GM06990 (cell line): ENCODE data around the gene UST.
A peak's percentile ranks its signal among the peaks of the same experiment; 100 is the strongest.

Experiments used
- DNase-seq: peaks from one replicate; pipeline ENCODE4 v3.0.0-alpha.2; 2011; ENCODE audit not compliant: insufficient read length; ENCODE audit errors: extremely low read depth
- H3K27me3 ChIP-seq: replicated peaks from 2 replicates; pipeline ENCODE4 v1.6.0; 2011; ENCODE audit warnings: low read length; ENCODE audit not compliant: control insufficient read depth, insufficient read depth
- H3K36me3 ChIP-seq: 2 replicates; pipeline ENCODE4 v1.5.1; 2011; ENCODE audit warnings: low read length; ENCODE audit not compliant: control insufficient read depth, insufficient read depth
- H3K4me3 ChIP-seq: replicated peaks from 2 replicates; pipeline ENCODE4 v1.5.1; 2011; ENCODE audit warnings: low read depth, mild to moderate bottlenecking, control low read depth, low read length
- TF ChIP-seq, protein P1 (sequence below): IDR thresholded peaks from 2 replicates; pipeline ENCODE4 v1.5.1; 2011; ENCODE audit warnings: low read length, control low read depth, mild to moderate bottlenecking, inconsistent platforms; ENCODE audit not compliant: insufficient read depth, poor library complexity, severe bottlenecking

Gene UST

DNA sequence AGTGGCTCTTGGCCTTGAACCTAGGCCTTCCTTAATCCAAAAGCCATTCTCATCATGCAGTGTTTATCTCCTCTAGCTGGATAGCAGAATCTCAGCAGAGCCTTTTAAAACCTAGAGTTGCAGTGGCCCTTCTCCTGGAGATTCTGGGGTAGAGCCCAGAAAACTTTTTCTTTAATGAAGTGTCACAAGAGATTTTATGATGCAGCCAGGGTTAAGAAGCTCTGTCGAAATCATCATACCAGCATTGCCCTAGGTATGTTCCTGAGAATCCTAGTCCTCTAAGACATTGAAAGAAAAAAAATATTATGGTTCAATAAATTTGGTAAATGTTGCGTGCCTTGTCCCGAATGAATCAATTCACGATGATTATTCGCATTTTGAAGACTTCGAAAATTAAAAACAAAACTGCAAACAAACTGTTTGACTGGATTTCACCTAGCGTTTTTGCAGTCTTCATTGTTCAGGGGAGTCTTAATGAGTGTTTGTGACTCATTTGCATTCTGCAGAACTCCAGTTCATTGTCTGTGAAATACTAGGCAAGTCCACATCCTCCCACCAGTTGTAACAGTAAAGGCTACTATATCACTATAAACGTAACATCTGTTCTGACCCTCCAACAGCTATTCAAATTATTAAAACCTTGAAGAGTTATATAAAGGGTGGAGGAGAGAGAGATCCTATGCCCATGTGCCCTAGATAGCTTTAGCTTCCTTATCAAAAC lies 198.6 kb downstream of the UST start:
- no peak for DNase-seq
- Histone ChIP-seq H3K27me3 (no peaks in the 10 kb centered on the region), H3K36me3 (no peaks in the 10 kb centered on the region), H3K4me3 (no peak overlapping the region)
- TF ChIP-seq, protein P1, sequence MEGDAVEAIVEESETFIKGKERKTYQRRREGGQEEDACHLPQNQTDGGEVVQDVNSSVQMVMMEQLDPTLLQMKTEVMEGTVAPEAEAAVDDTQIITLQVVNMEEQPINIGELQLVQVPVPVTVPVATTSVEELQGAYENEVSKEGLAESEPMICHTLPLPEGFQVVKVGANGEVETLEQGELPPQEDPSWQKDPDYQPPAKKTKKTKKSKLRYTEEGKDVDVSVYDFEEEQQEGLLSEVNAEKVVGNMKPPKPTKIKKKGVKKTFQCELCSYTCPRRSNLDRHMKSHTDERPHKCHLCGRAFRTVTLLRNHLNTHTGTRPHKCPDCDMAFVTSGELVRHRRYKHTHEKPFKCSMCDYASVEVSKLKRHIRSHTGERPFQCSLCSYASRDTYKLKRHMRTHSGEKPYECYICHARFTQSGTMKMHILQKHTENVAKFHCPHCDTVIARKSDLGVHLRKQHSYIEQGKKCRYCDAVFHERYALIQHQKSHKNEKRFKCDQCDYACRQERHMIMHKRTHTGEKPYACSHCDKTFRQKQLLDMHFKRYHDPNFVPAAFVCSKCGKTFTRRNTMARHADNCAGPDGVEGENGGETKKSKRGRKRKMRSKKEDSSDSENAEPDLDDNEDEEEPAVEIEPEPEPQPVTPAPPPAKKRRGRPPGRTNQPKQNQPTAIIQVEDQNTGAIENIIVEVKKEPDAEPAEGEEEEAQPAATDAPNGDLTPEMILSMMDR, result no peak

DNA sequence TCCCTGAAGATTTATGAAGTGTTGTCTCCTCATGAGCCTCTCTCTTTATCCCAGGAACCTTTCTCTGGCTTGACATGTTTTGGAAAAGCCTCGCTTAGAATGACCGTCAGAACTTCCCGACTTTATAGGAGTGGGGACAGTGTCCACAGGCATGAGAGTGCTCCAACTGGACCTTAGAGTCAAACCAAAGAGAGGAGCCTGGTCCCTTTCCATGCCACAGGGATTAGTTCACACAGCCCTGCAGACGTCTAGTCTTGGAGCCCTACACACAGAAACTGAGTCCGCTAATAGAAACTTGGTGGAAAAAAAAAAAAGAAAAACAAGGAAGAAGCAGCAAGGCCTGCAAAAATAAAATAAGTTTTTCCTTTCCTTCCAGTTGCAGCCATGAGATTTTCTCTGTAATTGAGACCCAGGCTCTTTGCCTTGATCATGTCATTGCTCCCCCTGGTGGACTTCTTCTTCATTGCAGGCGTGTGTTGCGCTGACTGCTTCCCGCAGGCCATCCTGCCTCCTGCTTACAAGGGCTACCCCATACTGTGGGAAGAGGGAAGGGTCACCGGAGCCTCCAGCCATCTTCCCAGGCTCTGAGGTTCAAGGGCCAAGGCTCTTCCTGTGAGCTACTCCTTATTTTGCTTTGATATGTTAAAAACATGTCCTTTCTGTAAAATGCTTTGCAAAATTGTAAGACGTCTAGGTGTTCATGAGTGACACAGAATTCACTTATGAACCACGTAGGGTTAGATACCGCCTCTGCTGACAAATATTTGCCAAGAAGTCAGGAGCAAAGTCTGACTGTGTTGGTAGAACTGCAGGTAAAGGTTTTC lies 201.0 kb downstream of the UST start:
- Histone ChIP-seq H3K27me3 (no peaks in the 10 kb centered on the region), H3K4me3 (no peak overlapping the region), H3K36me3 (no peaks in the 10 kb centered on the region; the same call in 1 of the 2 replicates)
- TF ChIP-seq, protein P1, result peak; percentile 91
- DNase-seq, result peak; percentile 51

DNA sequence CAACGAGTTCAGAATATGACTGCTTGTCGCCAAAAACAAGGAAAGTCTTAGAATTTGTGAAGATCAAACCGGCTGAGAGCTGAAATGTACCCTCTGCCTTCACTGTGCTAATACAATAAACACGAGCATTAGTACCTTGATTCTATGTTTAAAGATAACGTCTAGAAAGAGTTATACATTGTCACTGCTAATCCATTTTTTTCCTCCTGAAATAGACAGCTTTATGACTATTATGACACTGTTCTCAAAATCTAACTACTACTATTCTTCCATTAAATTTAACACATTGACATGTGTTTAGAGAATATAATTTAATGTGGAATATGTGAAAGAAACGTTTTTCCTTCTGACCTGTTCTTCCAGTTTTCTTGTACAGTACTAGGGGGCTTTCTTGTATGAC lies 204.8 kb downstream of the UST start:
- Histone ChIP-seq H3K36me3 (no peaks in the 10 kb centered on the region; the same call in 1 of the 2 replicates), H3K4me3 (no peak overlapping the region), H3K27me3 (no peaks in the 10 kb centered on the region)
- no peak for DNase-seq
- TF ChIP-seq, protein P1, result no peak

DNA sequence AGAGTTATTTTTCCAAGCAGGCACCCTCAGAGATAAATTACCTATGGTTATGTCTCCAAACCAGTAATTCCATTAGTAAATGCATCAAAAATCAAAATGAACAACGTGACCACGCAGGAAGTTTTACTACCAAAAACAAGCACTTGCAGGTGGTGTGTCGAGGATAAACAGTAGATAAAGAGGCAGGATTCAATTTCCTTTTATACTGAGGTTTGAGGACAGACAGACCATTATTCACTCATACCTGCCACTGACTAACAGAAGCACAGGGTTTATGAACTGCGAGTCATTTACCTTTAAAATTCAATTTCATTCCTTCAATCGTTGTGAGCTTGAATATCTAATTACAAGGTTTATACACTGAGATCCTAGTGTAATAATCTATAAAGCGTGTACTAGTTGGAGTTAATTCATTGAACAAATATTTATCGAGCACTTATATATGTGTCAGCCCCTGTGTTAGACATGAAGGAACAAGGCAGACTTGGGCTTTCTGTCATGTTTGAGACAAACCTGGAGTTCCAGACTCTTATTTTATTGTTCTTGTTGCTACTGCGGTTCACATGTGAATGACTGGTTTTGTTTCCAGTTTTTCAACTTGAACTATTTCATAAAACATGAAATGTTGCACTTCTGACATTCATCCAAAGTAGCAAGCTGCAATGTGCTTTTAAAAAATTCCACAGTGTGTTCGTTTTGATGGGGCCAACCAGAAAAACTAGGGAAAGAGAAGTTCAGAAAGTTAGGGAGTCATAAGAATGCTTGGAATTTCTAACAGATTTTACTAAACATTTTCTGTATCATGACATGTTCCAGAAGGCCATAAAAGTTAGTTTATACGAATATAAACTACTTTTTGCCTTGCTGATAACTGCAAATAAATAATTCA lies 205.6 kb downstream of the UST start:
- no peak overlapping the region for H3K4me3 ChIP-seq

DNA sequence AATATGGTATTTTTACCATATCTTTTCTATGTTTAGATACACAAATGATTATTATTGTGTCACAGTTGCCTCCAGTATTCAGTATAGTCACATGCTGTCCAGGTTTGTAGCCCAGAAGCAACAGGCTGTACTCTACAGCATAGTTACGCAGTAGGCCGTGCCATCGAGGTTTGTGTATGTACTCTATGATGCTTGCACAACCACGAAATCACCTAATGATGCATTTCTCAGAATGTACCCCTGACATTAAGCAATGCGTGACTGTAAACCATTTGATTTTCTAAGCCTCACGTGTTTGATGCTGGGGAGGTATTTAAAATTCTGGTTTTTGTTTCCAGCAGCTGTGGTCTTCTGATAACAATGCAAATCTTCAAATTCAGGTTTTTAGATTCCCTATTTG lies 207.6 kb downstream of the UST start:
- TF ChIP-seq, protein P1, result no peak
- no peaks in the 10 kb centered on the region for H3K27me3 ChIP-seq
- H3K36me3 ChIP-seq, result no peaks in the 10 kb centered on the region; the same call in 1 of the 2 replicates
- no peak overlapping the region for H3K4me3 ChIP-seq
- DNase-seq, result no peak

More for the DNA sequence above, 205.6 kb downstream of the UST start:
- no peaks in the 10 kb centered on the region for H3K27me3 ChIP-seq
- H3K36me3 ChIP-seq, result no peaks in the 10 kb centered on the region; the same call in 1 of the 2 replicates
- TF ChIP-seq, protein P1, result no peak
- DNase-seq, result no peak
